EH (cell line): ENCODE data around the gene MEIG1.
"Not testable (repeated sequence)": the region's sequence is repeated elsewhere in the genome, so short reads cannot be mapped to it uniquely, and the experiment has no call there.

Experiments used
- DNase-seq: peaks from one replicate; pipeline ENCODE4 v3.0.0-alpha.2; 2015; ENCODE audit warnings: low read depth

MEIG1 gene

DNA sequence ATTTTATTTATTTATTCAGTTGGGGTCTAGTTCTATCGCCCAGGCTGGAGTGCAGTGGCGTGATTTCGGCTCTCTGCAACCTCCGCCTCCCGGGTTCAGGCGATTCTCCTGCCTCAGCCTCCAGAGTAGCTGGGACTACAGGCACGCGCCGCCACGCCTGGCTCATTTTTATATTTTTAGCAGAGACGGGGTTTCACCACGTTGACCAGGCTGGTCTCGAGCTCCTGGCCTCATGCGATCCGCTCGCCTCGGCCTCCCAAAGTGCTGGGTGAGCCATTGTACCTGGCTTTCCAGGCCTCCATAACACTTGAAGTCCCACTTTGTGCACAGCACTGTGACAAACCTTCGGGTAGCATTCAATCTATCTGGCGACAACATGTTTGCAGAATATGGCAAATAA lies 4.3 kb upstream of the MEIG1 start:
- DNase-seq = no peak

DNA sequence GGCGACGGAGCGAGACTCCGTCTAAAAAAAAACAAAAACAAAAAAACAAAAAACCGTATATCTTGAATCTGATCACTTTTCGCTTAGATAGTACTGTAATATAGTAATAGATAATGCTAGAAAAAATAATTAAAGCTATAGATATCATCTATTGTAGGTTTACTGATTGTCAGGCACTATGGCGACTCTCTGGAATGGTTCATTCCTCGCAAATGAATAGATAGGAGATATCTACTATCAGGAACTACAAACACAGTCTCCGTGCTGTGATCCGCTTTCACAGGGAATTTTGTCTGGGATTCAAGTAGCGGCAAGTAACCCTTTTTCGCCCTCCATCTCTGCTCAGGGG lies 342 bp upstream of the MEIG1 start:
- no peak for DNase-seq

- DNase-seq = no peak
Measured at GRCh38 chr10:14967897-14968296, 8.7 kb downstream of the MEIG1 start.

GRCh38 chr10:14971867-14972448 lies 12.8 kb downstream of the MEIG1 start:
- peak; percentile 33 for DNase-seq

DNA sequence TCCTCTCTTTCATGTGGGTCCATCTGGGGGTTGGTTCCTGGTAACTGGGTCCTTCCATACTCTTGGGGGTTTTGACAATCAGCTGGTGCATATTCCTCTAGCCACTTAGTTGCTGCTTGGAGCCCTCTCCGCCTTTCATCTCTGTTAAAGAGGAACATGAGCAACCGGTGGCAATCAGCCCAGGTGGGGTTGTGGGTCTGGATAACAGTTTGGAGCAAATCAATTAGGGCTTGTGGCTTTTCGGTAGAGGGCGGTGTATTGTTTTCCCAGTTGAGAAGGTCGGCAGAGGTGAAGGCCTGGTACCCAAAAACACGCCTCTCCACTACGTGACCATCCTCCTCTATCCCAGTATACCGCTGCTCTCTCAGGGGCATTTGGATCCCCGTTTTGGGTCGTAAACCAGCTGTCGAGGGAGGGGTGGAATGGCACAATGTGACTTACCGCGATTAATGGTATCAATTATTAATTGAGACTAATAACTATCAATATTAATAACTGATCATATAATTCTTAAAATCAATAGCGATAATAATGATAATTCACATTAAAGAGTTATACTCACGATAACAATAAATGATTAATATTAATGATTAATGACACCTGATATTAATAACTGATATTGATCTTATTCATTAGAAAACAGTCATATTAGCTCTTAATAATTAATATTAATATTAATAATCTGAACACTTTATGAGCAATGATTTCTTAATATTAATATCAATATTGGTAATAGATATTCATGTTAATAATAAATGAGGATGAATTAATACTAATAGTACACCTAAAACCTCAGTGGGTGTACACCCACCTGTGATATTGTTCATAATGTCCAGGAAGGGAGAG lies 15.2 kb downstream of the MEIG1 start:
- not testable (repeated sequence) for DNase-seq

- no peak for DNase-seq
Measured at GRCh38 chr10:14975672-14976273, 16.6 kb downstream of the MEIG1 start.

DNA sequence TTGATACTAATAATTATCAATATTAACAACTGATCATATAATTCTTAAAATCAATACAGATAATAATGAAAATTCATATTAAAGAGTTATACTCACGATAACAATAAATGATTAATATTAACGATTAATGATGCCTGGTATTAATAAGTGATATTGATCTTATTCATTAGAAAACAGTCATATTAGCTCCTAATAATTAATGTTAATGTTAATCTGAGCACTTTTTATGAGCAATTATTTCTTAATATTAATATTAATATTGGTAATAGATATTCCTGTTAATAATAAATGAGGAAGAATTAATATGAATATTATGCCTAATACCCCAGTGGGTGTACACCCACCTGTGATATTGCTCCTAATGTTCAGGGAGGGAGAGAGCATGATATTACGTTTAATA lies 23.6 kb downstream of the MEIG1 start:
- DNase-seq = no peak

DNA sequence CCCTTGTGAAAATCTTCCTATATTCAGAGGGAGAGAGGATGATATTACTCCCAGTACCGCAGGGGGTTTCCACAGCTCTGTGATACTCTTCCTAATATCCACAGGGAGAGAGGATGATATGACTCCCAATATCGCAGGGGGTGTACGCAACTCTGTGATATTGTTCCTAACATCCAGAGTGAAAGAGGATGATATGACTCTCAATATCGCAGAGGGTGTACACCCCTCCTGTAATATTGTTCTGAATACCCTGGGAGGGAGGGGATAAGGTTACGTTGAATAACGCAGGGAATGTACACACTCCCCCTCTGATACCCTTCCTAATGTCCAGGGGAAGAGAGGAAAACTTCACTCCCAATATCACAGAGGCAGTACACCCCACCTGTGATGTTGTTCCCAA lies 30.4 kb downstream of the MEIG1 start:
- DNase-seq = not testable (repeated sequence)

DNA sequence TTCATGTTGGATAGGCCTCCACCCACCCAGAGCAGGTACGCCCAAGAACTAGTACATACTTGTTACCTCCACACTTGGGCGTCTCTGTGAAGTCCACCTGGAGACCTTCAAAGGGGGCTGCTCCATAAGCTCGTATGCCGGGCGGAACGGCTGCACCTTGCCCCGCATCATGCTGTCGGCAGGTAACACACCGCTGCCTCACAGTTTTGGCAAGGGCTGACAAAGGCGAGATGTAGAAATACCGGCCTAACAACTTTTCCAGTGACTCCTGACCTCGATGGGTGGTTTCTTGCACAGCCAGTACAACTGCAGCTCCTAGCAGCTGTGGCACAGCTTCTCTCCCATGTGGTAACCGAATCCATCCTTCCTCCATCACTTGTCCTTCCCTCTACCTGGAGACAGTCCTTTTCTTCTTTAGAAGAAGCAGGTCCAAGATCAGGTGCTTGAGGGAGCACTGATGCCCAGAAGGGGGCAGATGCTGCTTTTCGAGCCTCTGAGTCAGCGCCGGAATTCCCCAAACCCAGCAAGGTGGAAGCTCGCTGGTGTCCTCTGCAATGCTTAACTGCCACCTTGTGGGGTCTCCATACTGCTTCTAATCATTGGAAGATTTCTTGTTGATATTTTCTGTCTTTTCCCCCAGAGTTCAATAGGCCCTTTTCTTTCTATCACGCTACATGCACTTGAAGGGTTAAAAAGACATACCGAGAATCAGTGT lies 32.0 kb downstream of the MEIG1 start:
- peak; percentile 40 for DNase-seq

DNA sequence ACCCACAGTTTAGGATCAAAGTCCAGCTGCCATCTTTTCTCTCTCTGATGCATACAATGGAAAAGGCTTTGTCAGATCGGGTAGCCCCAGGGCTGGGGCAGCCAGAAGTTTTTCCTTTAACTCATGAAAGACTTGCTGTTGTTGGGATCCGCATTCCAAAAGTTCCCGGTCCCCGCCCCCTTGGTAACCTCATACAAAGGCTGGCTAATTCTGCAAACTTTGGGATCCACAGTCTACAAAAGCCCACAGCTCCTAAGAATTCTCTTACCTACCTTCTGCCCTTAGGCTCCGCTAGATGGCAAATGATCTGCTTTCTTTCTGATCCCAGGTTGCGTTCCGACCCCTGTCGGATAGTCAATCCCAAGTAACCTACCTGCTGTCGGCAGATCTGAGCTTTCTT lies 33.1 kb downstream of the MEIG1 start:
- DNase-seq = not testable (repeated sequence)

- DNase-seq = not testable (repeated sequence)
Measured at GRCh38 chr10:14993500-14994455, 34.6 kb downstream of the MEIG1 start.

DNA sequence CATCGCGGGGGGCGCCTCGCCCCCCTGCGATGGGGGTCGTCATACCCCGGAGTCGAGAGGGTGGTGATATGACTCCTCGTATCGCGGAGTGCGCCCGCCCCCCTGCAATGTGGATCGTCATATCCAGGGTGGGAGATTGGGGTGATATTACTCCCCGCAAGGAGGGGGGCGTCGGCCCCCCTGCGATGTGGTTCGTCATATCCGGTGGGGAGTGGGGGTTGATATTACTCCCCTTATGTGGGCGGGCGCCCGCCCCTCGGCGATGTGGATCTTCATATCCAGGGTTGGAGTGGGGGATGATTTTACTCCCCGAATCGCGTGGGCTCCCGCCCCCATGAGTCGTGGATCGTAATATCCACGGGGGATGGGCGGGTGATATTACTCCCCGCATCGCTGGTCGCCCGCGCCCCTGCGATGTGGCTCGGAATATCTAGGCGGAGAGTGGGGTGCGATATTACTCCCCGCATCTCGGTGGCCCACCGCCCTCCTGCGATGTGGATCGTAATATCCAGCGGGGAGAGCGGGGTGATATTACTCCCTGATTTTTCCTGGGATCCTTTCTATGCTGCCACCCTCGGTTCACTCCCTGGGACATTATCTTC lies 36.9 kb downstream of the MEIG1 start:
- DNase-seq = no peak

GRCh38 chr10:15013530-15013929 lies 54.3 kb downstream of the MEIG1 start:
- not testable (repeated sequence) for DNase-seq

DNA sequence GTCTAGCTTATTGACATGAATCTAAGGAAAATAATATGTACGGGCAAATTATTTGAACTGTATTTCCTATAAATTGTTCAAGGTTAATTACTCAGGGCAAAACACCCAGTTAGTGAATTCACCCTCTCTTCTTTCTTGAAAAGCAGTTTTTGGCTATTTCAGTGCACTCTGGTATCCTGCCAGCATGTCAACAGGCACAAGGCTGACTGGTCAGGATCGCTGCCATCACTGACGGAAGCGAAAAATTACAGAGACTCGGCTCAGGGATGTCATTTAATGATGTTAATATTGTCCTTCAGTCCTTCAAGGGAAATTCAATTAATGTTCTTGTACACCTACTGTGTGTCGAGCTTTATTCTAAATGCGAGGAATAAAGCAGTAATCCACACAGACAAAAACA lies 56.3 kb downstream of the MEIG1 start:
- DNase-seq = no peak

DNA sequence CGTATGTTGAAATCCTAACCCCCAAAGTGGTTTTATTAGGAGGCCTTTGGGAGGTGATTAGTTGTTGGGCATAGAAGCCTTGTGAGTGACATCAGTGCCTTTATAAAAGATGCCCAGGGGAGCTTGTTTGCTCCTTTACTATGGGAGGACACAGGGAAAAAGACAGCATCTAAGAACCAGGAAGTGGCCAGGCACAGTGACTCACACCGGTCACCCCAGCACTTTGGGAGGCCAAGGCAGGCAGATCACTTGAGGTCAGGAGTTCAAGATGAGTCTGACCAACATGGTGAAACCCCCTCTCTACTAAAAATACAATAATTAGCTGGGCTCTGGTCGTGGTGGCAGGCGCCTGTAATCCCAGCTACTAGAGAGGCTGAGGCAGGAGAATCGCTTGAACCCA lies 61.8 kb downstream of the MEIG1 start:
- peak; percentile 58 for DNase-seq
